VCaP (cell line): ENCODE measurements around the gene ARSB.

Experiments used
- H3K27ac ChIP-seq: fragments of 450-650 bp; 2 replicates; pipeline ENCODE4 v1.5.1; 2017
- CTCF ChIP-seq: fragments of 450-650 bp; conservative IDR thresholded peaks from 2 replicates; pipeline ENCODE4 v1.5.1; 2017; ENCODE audit warnings: mild to moderate bottlenecking, moderate library complexity

Gene ARSB

GRCh38 chr5:79023348-79023747 is 38.2 kb upstream of the ARSB start:
- no peak for TF ChIP-seq CTCF
- H3K27ac ChIP-seq = peak overlapping the region; percentile 40

DNA sequence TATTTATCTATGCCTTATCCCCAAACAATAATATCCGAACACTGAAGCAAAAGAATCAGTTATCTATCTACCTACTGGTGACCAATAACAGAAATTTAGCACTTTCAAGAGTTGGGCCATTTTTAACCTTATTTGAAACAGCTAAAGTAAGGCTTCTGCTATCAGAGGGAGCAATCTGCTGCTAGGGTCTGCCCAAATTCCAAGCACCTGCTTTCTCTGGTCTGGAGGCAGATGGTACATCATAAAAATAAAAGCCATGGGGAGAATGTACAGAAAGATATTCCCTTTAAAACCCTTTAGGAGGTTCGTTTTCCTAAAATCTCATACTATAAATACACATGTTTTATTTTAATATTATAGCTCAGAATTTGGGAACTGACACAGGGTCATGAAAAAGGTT is 37.7 kb upstream of the ARSB start:
- no peak for TF ChIP-seq CTCF
- peak overlapping the region; percentile 40; the same call in 1 of the 2 replicates for H3K27ac ChIP-seq

- 0 out of 2 replicates have a peak overlapping the region, but pooled peaks have one; percentile 12 for H3K27ac ChIP-seq
- TF ChIP-seq CTCF = no peak
These were observed 36.6 kb upstream of the ARSB start for GRCh38 chr5:79021753-79022152.

DNA sequence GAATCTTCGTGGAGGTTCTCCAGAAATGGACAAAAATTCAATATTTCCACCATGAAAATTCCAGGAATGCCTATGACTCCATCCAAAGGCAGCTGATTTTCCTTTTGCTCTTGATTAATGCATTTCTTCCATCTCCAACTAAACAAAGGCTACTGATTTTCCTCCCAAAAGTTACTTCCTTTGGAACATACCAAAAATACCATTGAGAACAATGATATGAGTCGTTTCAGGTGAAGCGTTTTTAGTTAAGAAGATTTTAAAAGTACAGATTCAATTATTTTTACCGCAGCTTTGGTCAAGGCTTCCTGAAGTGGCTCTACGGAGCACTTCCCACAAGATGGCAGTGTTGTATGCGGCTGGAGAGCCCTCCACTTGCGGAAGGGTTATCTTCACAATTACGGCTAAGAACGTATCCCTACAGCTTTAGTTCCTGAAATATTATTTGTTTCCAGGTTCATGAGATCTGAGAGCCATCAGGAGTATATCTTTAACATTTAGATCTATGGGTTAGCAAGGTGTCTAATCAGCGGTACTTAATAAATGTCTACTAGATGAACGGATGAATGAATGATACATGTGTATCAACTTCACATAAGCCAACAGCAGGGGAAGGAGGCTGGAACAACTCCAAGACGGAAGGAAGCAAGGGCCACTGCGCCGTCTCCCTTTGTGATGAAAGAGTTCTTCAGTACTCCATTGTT is 35.9 kb upstream of the ARSB start:
- 0 out of 2 replicates have a peak overlapping the region, but pooled peaks have one; percentile 12 for H3K27ac ChIP-seq
- TF ChIP-seq CTCF = peak; percentile 99

DNA sequence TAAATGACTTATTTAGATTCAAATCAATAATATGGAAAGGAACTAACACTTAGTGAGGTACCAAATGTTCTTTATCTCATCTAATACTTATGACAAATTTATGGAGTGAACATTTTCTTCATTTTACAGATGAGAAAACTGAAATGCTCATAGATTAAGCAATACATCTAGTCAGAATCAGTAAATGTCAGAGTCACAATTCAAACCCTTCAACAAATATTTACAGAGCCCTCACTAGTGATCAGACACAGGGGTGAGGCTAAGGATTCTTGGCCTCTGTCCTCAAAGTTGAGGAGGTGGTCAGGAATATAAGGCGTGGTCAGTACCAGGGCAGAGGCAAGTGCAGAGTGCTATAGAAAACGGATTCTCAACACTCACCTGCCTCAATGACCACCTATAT is 29.5 kb upstream of the ARSB start:
- no peak for TF ChIP-seq CTCF

DNA sequence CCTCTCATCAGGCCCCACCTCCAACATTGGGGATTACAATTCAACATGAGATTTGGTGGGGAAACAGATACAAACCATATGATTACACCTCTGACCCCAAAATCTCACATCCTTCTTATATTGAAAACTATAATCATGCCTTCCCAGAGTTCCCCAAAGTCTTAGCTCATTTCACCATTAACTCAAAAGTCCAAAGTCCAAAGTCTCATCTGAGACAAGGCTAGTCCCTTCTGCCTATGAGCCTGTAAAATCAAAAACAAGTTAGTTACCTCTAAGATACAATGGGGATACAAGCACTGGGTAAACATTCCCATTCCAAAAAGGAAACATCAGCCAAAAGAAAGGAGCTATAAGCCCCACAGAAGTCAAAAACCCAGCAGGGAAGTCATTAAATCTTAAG is 26.8 kb upstream of the ARSB start:
- no peak overlapping the region for H3K27ac ChIP-seq
- TF ChIP-seq CTCF = no peak

More for the DNA sequence above, 29.5 kb upstream of the ARSB start:
- no peak overlapping the region for H3K27ac ChIP-seq

DNA sequence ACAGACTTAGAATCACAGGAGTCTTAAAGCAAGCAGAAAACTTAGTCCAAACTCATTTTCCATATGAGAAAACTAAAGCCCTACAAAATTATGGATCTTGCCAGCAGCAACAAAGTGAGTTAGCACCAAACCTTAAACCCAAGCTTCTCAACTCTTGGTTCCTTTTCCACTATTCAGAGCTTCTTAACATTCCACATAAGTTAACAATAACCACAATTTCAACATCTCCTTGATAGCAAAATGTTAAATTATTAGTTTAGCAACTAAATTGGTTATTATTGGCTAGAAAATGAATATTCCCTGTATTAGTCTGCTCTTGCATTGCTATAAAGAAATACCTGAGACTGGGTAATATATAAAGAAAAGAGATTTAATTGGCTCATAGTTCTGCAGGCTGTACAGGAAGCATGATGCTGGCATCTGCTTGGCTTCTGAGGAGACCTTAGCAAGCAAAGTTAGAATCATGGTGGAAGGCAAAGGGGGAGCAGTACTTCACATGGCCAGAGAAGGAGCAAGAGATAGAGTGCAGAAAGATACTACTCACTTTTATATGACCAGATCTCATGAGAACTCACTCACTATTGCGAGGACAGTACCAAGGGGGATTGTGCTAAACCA is 26.2 kb upstream of the ARSB start:
- H3K27ac ChIP-seq = no peak overlapping the region
- TF ChIP-seq CTCF = 0 out of 2 replicates have a peak, but pooled peaks have one; percentile 5
